ENCODE results near the gene LIPH.

GRCh38 chr3:185594073-185594472, 41.7 kb upstream of the LIPH start:
- TF ChIP-seq CTCF (conservative IDR thresholded peaks at IDR 0.05; ENCODE audit: low read length) (no peak), EZH2phosphoT487 (IDR thresholded peaks at IDR 0.05; ENCODE audit: borderline replicate concordance) (no peak)
